Upper lobe of left lung (tissue), 6 donors: ENCODE measurements around the gene SH2B3. TPM values are rescaled to one million over a fixed set of nuclear protein-coding genes. Genes with fewer than 3 reads are reported as not detected.

Source experiments
- ATAC-seq, 2 donors: fragments of 200-7000 bp; cut with Tn5 transposase; one replicate each; pipeline ENCODE4 v1.9.1; 2022; ENCODE audit warnings: mild to moderate bottlenecking in 2 of 2, moderate library complexity in 2 of 2; ENCODE audit not compliant: low FRiP score in 2 of 2
- DNase-seq, 2 donors: peaks; one replicate each; pipeline ENCODE4 v3.0.0-alpha.2; 2019 to 2020
- H3K27ac ChIP-seq, 4 donors: fragments of 200-600 bp; sonication (generic); one replicate each; pipeline ENCODE4 v1.5.1; 2016 to 2019
- H3K27me3 ChIP-seq, 4 donors: fragments of 200-600 bp; sonication (generic); one replicate each; pipeline ENCODE4 v1.5.1; 2017 to 2019
- H3K36me3 ChIP-seq, 4 donors: fragments of 200-600 bp; sonication (generic); one replicate each; pipeline ENCODE4 v1.5.1; 2016 to 2019
- H3K4me1 ChIP-seq, 4 donors: fragments of 200-600 bp; sonication (generic); one replicate each; pipeline ENCODE4 v1.5.1; 2018 to 2019
- H3K4me3 ChIP-seq, 4 donors: fragments of 200-600 bp; sonication (generic); one replicate each; pipeline ENCODE4 v1.5.1; 2017 to 2019; ENCODE audit warnings: mild to moderate bottlenecking in 2 of 4, moderate library complexity in 1 of 4
- H3K9me3 ChIP-seq, 4 donors: fragments of 200-600 bp; sonication (generic); one replicate each; pipeline ENCODE4 v1.5.1; 2018 to 2019
- EP300 ChIP-seq, 4 donors: sonication (generic); formaldehyde crosslinking; IDR thresholded peaks; one replicate each; pipeline ENCODE4 v1.5.1; 2017; ENCODE audit warnings: antibody characterized with exemption in 4 of 4, control low read depth in 2 of 4
- POLR2A ChIP-seq, 4 donors: fragments of 450-650 bp; IDR thresholded peaks; one replicate each; pipeline ENCODE4 v1.5.1; 2016 to 2017; ENCODE audit warnings: antibody characterized with exemption in 4 of 4, mild to moderate bottlenecking in 2 of 4
- POLR2AphosphoS5 ChIP-seq, 2 donors: sonication (generic); formaldehyde crosslinking; IDR thresholded peaks; one replicate each; pipeline ENCODE4 v1.5.1; 2017; ENCODE audit warnings: antibody characterized with exemption in 2 of 2
- WGBS, 2 donors: methylation state at CpG; one replicate each; pipeline ENCODE4 v1.1.5; 2017 to 2018; 5-methylcytosine and 5-hydroxymethylcytosine counted together
- total RNA-seq, 6 donors: library from RNA; depleted of rRNA in 4 of 6; stranded (reverse); fragments of >200 nt in 4 of 6; gene quantifications; one replicate each; pipeline versions ENCODE4 v1.1.0 to v1.2.1, GENCODE V29; 2016 to 2021
- TF ChIP-seq, protein P1 (sequence below), 6 experiments: fragments of 450-650 bp in 4 of 6; fragments of 200-600 bp in 2 of 6; sonication (generic) in 2 of 6; IDR thresholded peaks; one replicate each; pipeline ENCODE4 v1.5.1; 2016 to 2019; ENCODE audit warnings: antibody characterized with exemption in 6 of 6
- donor health status: DM: no; HTN: no; CAD: no; lungs with moderate emphysema.
- donor health status: DM: no; HTN: yes; CAD: no; lungs with severe emphysema.

The SH2B3 gene
- 100 to 1,000 TPM in 1 of 6 donors, 10 to 100 TPM in 5; 24.8 to 128 (median 52.5) TPM for total RNA-seq

DNA sequence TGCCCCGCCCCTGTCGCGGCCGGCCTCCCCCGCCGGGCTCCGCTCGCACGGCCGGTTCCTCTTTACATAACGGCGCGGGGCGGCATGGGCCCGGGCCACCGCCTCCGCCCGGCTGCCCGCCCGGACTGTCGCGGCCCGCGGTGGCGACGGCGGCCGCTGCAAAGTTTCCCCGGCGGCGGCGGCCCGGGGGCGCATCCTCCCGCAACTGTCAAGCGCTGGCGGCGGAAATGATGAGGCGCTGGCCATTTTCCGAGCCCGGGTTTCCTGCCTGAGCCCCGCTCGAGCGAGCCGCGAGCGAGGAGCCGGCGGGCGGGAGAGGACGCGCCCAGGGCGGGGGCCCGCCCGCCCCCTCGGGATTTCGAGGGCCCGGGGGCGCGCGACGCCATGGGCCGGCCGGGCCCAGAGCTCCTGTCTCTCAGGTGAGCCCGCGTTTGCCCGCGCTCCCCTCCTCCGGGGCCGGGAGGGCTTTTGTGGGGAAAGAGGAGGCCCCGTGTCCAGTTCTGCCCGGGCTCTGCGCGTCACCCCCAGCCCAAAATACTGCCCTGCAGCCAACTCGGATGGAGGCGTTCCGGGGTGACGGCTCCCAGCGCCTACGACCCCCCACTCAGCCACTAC is at the start of gene SH2B3:
Gene SH2B3, plus strand, starts transcription at position 65 of the 615 bp plus-strand sequence. CDS start 12,223 bp downstream, outside the sequence.
- 0% methylated on average over 8 of the region's 80 CpGs; no CpG with 5 or more reads in 1 of the 2 donors for WGBS, 2 donors
- no peak for DNase-seq
- Histone ChIP-seq H3K36me3 (no peaks in the 10 kb centered on the region), H3K4me3 (peak within 1 kb of the TSS; percentile 79 to 97 (median 87)), H3K9me3 (no peaks in the 10 kb centered on the region), H3K27me3 (no peaks in the 10 kb centered on the region), H3K4me1 (peaks cover 62 to 77% (median 75%) of the 10 kb centered on the region in 4 donors), H3K27ac (peak within 1 kb of the TSS; percentile 91 to 96 (median 93))
- TF ChIP-seq, protein P1, sequence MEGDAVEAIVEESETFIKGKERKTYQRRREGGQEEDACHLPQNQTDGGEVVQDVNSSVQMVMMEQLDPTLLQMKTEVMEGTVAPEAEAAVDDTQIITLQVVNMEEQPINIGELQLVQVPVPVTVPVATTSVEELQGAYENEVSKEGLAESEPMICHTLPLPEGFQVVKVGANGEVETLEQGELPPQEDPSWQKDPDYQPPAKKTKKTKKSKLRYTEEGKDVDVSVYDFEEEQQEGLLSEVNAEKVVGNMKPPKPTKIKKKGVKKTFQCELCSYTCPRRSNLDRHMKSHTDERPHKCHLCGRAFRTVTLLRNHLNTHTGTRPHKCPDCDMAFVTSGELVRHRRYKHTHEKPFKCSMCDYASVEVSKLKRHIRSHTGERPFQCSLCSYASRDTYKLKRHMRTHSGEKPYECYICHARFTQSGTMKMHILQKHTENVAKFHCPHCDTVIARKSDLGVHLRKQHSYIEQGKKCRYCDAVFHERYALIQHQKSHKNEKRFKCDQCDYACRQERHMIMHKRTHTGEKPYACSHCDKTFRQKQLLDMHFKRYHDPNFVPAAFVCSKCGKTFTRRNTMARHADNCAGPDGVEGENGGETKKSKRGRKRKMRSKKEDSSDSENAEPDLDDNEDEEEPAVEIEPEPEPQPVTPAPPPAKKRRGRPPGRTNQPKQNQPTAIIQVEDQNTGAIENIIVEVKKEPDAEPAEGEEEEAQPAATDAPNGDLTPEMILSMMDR (IDR thresholded peaks at IDR 0.05): no peak
- TF ChIP-seq EP300 (IDR thresholded peaks at IDR 0.05): no peak
- peak in 3 of 4 donors; percentile 67 to 85 (median 72) for TF ChIP-seq POLR2A (IDR thresholded peaks at IDR 0.05)
- peak in 1 of 2 donors; percentile 53 for TF ChIP-seq POLR2AphosphoS5 (IDR thresholded peaks at IDR 0.05)
- ATAC-seq: peak in 1 of 2 donors; percentile 28

DNA sequence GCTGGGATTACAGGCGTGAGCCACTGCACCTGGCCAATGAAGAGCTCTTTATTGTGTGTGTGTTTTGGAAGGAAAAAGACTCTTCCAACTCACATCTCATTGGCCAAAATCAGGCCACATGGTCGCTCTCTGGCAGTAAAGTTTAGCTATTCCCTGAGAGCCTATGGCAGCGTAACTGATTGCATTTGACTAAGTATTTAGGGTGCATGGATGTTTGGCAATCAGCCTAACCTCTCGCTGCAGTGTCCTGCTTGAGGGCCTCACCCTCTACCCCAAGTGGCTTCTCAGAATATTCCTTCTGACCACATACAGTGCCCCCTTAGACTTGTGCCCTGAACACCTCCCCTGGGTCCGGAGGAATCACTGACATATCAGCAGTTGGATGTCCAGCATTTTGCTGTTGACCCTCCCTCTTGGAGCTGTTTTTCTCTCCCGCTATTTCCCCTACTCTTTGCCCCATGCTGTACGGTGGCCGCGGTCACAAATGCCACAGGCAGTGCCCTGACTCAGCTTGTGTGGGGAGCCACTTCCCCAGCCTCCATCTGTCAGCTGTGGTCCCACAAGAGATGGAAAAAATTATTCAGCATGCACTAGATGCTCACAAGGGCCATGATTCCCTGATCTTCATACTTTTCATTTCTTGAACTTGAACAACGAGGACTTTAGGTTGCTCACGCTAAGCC is 46.4 kb upstream of the SH2B3 start:
- no peak for TF ChIP-seq POLR2AphosphoS5 (IDR thresholded peaks at IDR 0.05)
- TF ChIP-seq EP300 (IDR thresholded peaks at IDR 0.05): no peak
- no peak for TF ChIP-seq POLR2A (IDR thresholded peaks at IDR 0.05)
- TF ChIP-seq, protein P1 (IDR thresholded peaks at IDR 0.05): no peak
- ATAC-seq: no peak
- no peak for DNase-seq

DNA sequence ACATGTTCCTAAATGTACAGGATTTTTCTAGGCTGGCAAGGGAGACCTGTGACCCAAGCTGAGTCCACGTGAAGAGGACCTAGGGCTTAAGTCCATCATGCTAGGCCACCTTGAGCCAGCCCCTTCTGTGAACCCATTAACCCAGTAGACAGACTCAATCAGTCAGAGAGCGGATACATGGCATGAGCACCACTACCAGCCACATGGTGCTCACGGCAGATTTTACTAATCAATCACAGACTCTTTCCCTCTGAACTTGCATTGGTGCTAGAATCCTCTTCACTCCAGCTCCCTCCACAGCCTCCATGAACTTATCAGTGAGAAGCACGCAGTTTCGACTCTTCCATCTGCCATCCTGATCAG is 45.8 kb upstream of the SH2B3 start:
- H3K4me3 ChIP-seq: no peak overlapping the region
- WGBS, 2 donors: 66 to 74% methylated on average over 5 of the region's 5 CpGs
- TF ChIP-seq, protein P1 (IDR thresholded peaks at IDR 0.05): no peak
- no peak for TF ChIP-seq EP300 (IDR thresholded peaks at IDR 0.05)
- ATAC-seq: no peak
- H3K27ac ChIP-seq: no peak overlapping the region
- no peaks in the 10 kb centered on the region for H3K9me3 ChIP-seq
- DNase-seq: no peak
- H3K36me3 ChIP-seq: peaks cover 0 to 14% (median 6%) of the 10 kb centered on the region in 4 donors
- H3K27me3 ChIP-seq: no peaks in the 10 kb centered on the region
- peaks cover 0 to 20% (median 5%) of the 10 kb centered on the region in 4 donors for H3K4me1 ChIP-seq

More for the DNA sequence above, 46.4 kb upstream of the SH2B3 start:
- Histone ChIP-seq H3K4me1 (peaks cover 0 to 20% (median 5%) of the 10 kb centered on the region in 4 donors), H3K4me3 (no peak overlapping the region), H3K27ac (no peak overlapping the region), H3K27me3 (no peaks in the 10 kb centered on the region), H3K9me3 (no peaks in the 10 kb centered on the region), H3K36me3 (peaks cover 0 to 14% (median 6%) of the 10 kb centered on the region in 4 donors)
- WGBS, 2 donors: 51 to 53% methylated on average over 11 of the region's 11 CpGs

- TF ChIP-seq EP300 (IDR thresholded peaks at IDR 0.05) (no peak), POLR2A (IDR thresholded peaks at IDR 0.05) (no peak), POLR2AphosphoS5 (IDR thresholded peaks at IDR 0.05) (no peak)
- TF ChIP-seq, protein P1 (IDR thresholded peaks at IDR 0.05): no peak
- Histone ChIP-seq H3K27ac (no peak overlapping the region), H3K27me3 (no peaks in the 10 kb centered on the region), H3K4me3 (no peak overlapping the region), H3K36me3 (peaks cover 0 to 14% (median 6%) of the 10 kb centered on the region in 4 donors), H3K4me1 (peaks cover 0 to 20% (median 5%) of the 10 kb centered on the region in 4 donors), H3K9me3 (no peaks in the 10 kb centered on the region)
- ATAC-seq: no peak
- no peak for DNase-seq
- WGBS, 2 donors: 71 to 79% methylated on average over 7 to 9 of the region's 9 CpGs
These were observed 45.3 kb upstream of the SH2B3 start for GRCh38 chr12:111360325-111360930.
